Central memory CD8-positive, alpha-beta T cell (primary cell): Measurements from ENCODE around the gene CLDN5.
"Not testable (repeated sequence)": the region's sequence is repeated elsewhere in the genome, so short reads cannot be mapped to it uniquely, and the experiment has no call there.

Source experiments
- ATAC-seq: fragments of 150-1000 bp; cut with Tn5 transposase; replicated peaks from 2 replicates; pipeline ENCODE4 v1.10.0; 2022; ENCODE audit warnings: mild to moderate bottlenecking, moderate FRiP score, moderate number of reproducible peaks; ENCODE audit not compliant: poor library complexity, severe bottlenecking; ENCODE audit errors: extremely low read depth
- DNase-seq, 2 donors: peaks; one replicate each; pipeline ENCODE4 v3.0.0; 2021; ENCODE audit warnings: low spot score in 2 of 2
- H3K27ac Mint-ChIP-seq: one replicate; pipeline ENCODE4 v1.8.0; 2022; ENCODE audit warnings: low read depth, mild to moderate bottlenecking, moderate library complexity, mixed read lengths
- H3K27me3 Mint-ChIP-seq: one replicate; pipeline ENCODE4 v1.8.0; 2022; ENCODE audit warnings: mixed read lengths
- H3K36me3 Mint-ChIP-seq: one replicate; pipeline ENCODE4 v1.8.0; 2022; ENCODE audit warnings: mild to moderate bottlenecking, moderate library complexity, mixed read lengths; ENCODE audit not compliant: insufficient read depth
- H3K4me1 Mint-ChIP-seq: one replicate; pipeline ENCODE4 v1.8.0; 2022; ENCODE audit warnings: mixed read lengths
- H3K4me3 Mint-ChIP-seq: one replicate; pipeline ENCODE4 v1.8.0; 2022; ENCODE audit warnings: mild to moderate bottlenecking, moderate library complexity, mixed read lengths
- H3K9me3 Mint-ChIP-seq: one replicate; pipeline ENCODE4 v1.8.0; 2022; ENCODE audit warnings: mixed read lengths

Gene CLDN5

GRCh38 chr22:19559324-19559811 lies 35.2 kb upstream of the CLDN5 start:
- no peaks in the 10 kb centered on the region for H3K9me3 Mint-ChIP-seq
- DNase-seq (no peak), ATAC-seq (no peak)
- H3K4me1 Mint-ChIP-seq, result no peaks in the 10 kb centered on the region
- H3K36me3 Mint-ChIP-seq, result no peaks in the 10 kb centered on the region
- H3K27ac Mint-ChIP-seq, result no peak overlapping the region
- peaks cover 29% of the 10 kb centered on the region for H3K27me3 Mint-ChIP-seq
- H3K4me3 Mint-ChIP-seq, result no peak overlapping the region

DNA sequence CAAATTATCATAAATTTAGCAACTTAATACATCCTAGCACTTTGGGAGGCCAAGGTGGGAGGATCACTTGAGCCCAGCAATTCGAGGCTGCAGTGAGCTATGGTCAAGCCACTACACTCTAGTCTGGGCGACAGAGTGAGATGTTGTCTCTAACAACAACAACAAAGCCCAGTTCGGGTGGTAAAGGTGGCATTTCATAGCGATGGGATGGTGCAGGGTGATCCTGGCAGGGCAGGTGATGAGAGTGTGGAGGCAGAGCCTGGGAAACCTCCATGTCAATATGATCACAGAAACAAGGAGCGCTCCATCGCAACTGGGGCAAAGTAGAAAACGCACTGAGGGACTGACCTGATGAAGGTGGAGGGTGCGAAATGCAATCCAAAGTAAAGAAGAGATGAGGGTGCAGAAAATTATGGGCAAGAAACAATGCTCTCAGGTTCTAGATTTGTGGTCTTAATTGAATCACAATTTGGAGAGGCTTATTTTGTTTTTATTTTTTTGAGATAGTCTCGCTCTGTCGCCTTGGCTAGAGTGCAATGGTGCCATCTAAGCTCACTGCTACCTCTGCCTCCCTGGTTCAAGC lies 32.8 kb upstream of the CLDN5 start:
- ATAC-seq (no peak), DNase-seq (no peak)
- H3K27me3 Mint-ChIP-seq, result peaks cover 37% of the 10 kb centered on the region
- H3K27ac Mint-ChIP-seq, result no peak overlapping the region
- no peak overlapping the region for H3K4me3 Mint-ChIP-seq
- H3K4me1 Mint-ChIP-seq, result no peaks in the 10 kb centered on the region
- H3K36me3 Mint-ChIP-seq, result peaks cover 2% of the 10 kb centered on the region
- H3K9me3 Mint-ChIP-seq, result no peaks in the 10 kb centered on the region

DNA sequence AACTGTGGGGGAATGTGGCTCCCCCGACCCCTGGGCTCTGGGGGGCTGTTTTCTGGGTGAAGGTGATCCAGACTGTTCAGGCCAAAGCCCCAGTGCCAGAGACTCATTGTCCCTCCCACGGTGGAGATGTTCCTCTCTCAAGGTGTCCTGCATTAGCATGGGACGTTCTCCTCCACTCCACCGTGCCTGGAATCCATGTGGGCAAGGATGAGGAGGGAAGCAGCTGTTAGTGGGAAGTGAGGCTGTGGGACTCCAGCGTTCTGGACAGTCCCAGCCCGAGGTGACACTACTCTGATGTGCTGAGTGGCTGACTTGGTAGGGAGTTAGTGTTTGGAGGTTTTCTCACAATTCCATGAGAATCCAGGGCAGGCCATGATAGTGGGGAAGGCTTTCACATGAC lies 31.4 kb upstream of the CLDN5 start:
- no peak overlapping the region for H3K4me3 Mint-ChIP-seq
- H3K4me1 Mint-ChIP-seq, result no peaks in the 10 kb centered on the region
- ATAC-seq (no peak), DNase-seq (no peak)
- peaks cover 2% of the 10 kb centered on the region for H3K36me3 Mint-ChIP-seq
- no peak overlapping the region for H3K27ac Mint-ChIP-seq
- peaks cover 37% of the 10 kb centered on the region for H3K27me3 Mint-ChIP-seq
- H3K9me3 Mint-ChIP-seq, result no peaks in the 10 kb centered on the region

DNA sequence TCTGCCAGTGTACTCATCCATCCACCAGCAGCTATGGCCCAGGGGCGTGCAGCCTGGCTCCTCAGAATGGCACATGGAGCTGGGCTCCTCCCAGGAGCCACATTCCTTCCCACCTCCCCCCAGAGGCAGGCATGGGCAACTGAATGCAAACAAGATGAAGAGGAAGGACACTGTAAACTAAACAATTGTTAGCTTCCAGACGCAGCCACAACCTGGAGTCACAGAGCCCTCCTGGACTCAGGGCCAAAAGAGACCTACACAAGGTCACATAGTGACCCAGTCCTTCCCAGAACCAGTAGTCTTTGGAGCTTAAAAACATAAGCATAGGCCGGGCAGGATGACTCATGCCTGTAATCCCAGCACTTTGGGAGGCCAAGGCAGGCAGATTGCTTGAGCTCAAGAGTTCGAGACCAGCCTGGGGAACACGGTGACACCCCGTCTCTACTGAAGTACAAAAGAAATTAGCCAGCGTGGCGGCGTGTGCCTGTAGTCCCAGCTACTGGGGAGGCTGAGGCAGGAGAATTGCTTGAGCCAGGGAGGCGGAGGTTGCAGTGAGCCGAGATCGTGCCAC lies 30.7 kb upstream of the CLDN5 start:
- Mint-ChIP-seq H3K4me3 (no peak overlapping the region), H3K36me3 (peaks cover 2% of the 10 kb centered on the region), H3K27me3 (peaks cover 37% of the 10 kb centered on the region), H3K4me1 (no peaks in the 10 kb centered on the region), H3K27ac (no peak overlapping the region), H3K9me3 (no peaks in the 10 kb centered on the region)
- ATAC-seq (no peak), DNase-seq (no peak)

GRCh38 chr22:19553201-19553600 lies 29.0 kb upstream of the CLDN5 start:
- H3K9me3 Mint-ChIP-seq, result no peaks in the 10 kb centered on the region
- H3K27me3 Mint-ChIP-seq, result peaks cover 37% of the 10 kb centered on the region
- H3K36me3 Mint-ChIP-seq, result peaks cover 2% of the 10 kb centered on the region
- no peak for DNase-seq
- no peak overlapping the region for H3K27ac Mint-ChIP-seq
- ATAC-seq, result no peak
- no peak overlapping the region for H3K4me3 Mint-ChIP-seq
- no peaks in the 10 kb centered on the region for H3K4me1 Mint-ChIP-seq

GRCh38 chr22:19550382-19550781 lies 26.2 kb upstream of the CLDN5 start:
- DNase-seq (no peak), ATAC-seq (no peak)
- Mint-ChIP-seq H3K27ac (no peak overlapping the region), H3K36me3 (peaks cover 2% of the 10 kb centered on the region), H3K27me3 (peaks cover 18% of the 10 kb centered on the region), H3K4me3 (no peak overlapping the region), H3K9me3 (no peaks in the 10 kb centered on the region), H3K4me1 (no peaks in the 10 kb centered on the region)

GRCh38 chr22:19549428-19549827 lies 25.2 kb upstream of the CLDN5 start:
- H3K36me3 Mint-ChIP-seq, result peaks cover 2% of the 10 kb centered on the region
- ATAC-seq (no peak), DNase-seq (no peak)
- no peaks in the 10 kb centered on the region for H3K4me1 Mint-ChIP-seq
- H3K4me3 Mint-ChIP-seq, result no peak overlapping the region
- peaks cover 15% of the 10 kb centered on the region for H3K27me3 Mint-ChIP-seq
- H3K27ac Mint-ChIP-seq, result no peak overlapping the region
- no peaks in the 10 kb centered on the region for H3K9me3 Mint-ChIP-seq

DNA sequence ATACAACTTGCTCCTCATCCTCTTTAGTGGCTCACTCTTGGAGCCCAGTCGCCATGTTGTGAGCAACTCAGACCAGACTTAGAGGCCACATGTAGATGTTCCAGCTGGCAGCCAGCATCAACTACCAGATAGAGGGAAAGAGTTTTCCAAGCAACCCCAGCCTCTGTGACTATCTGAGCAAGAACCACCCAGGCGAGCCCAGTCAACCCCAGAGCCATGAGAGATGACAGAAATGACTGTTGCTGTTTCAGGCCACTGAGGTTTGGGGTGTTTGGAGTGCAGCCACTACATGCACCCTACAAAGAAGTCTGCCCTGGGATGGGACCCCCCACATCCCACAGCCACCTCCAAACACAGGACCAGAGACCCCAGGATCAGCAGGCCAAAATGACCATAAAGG lies 24.8 kb upstream of the CLDN5 start:
- H3K27me3 Mint-ChIP-seq, result peaks cover 15% of the 10 kb centered on the region

GRCh38 chr22:19548427-19548826 lies 24.2 kb upstream of the CLDN5 start:
- H3K4me1 Mint-ChIP-seq, H3K27ac Mint-ChIP-seq, H3K4me3 Mint-ChIP-seq, DNase-seq, H3K9me3 Mint-ChIP-seq, H3K36me3 Mint-ChIP-seq, ATAC-seq: not testable (repeated sequence)
- peaks cover 17% of the 10 kb centered on the region for H3K27me3 Mint-ChIP-seq

More for the DNA sequence above, 24.8 kb upstream of the CLDN5 start:
- ATAC-seq (no peak), DNase-seq (no peak)
- no peaks in the 10 kb centered on the region for H3K4me1 Mint-ChIP-seq
- H3K4me3 Mint-ChIP-seq, result no peak overlapping the region
- H3K27ac Mint-ChIP-seq, result no peak overlapping the region
- H3K36me3 Mint-ChIP-seq, result peaks cover 2% of the 10 kb centered on the region
- H3K9me3 Mint-ChIP-seq, result no peaks in the 10 kb centered on the region

- ATAC-seq (no peak), DNase-seq (no peak)
- no peaks in the 10 kb centered on the region for H3K4me1 Mint-ChIP-seq
- H3K27me3 Mint-ChIP-seq, result peaks cover 23% of the 10 kb centered on the region
- H3K9me3 Mint-ChIP-seq, result no peaks in the 10 kb centered on the region
- H3K4me3 Mint-ChIP-seq, result no peak overlapping the region
- H3K36me3 Mint-ChIP-seq, result peaks cover 2% of the 10 kb centered on the region
- no peak overlapping the region for H3K27ac Mint-ChIP-seq
Measured at GRCh38 chr22:19547620-19548019, 23.4 kb upstream of the CLDN5 start.

GRCh38 chr22:19546680-19547079 lies 22.5 kb upstream of the CLDN5 start:
- Mint-ChIP-seq H3K36me3 (no peaks in the 10 kb centered on the region), H3K27ac (no peak overlapping the region), H3K9me3 (no peaks in the 10 kb centered on the region), H3K4me1 (no peaks in the 10 kb centered on the region), H3K4me3 (no peak overlapping the region), H3K27me3 (peaks cover 23% of the 10 kb centered on the region)
- DNase-seq (no peak), ATAC-seq (no peak)

GRCh38 chr22:19545935-19546207 lies 21.7 kb upstream of the CLDN5 start:
- Mint-ChIP-seq H3K27me3 (peaks cover 23% of the 10 kb centered on the region), H3K4me3 (no peak overlapping the region), H3K4me1 (no peaks in the 10 kb centered on the region), H3K36me3 (no peaks in the 10 kb centered on the region), H3K27ac (no peak overlapping the region), H3K9me3 (no peaks in the 10 kb centered on the region)
- DNase-seq (no peak), ATAC-seq (no peak)

DNA sequence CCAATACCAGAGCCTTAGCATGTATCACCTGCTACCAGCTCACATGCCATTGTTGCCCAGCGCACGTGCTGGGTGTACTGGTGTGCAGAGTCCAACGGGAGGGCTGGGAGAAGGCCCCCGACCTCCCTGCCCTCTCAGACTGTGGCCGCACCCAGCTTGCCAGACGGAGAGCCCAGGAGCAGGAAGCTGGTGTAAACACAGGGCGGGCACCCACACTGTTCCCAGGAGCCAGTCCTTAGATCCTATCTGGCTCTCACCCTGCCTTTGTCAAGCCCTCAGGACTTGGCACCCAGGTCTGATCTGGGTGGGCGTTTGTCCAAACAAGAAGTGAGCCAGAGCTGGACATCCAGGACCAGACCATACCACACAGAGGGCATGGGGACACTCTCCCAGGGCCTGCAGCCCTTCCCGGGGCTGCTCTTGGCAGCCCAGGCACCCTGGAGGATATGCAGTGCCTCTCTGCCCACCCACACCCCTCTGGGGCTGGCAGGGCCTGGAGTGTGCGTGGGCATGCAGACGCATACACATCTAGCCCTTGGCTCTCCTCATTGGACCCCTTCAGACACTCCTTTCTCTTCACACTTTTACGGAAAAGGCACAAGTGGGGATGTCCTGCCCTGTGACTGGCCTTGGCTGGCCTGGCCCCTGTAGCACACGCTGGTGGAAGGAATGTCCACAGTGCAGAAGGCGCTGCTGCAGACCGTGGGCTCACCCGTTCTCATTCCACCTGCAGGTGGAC lies 19.9 kb upstream of the CLDN5 start:
- Mint-ChIP-seq H3K9me3 (no peaks in the 10 kb centered on the region), H3K27ac (no peak overlapping the region), H3K4me3 (no peak overlapping the region), H3K4me1 (no peaks in the 10 kb centered on the region), H3K36me3 (no peaks in the 10 kb centered on the region), H3K27me3 (peaks cover 30% of the 10 kb centered on the region)
- ATAC-seq, result no peak
- DNase-seq, result no peak
